Erythroblast (primary cell): ENCODE measurements around the gene FGD6.

Source experiments
- GATA1 ChIP-seq: IDR thresholded peaks from 2 replicates; pipeline ENCODE4 v1.6.1; 2011; ENCODE audit warnings: low read depth, mild to moderate bottlenecking, control low read depth, low read length, moderate library complexity
- POLR2A ChIP-seq: IDR thresholded peaks from 2 replicates; pipeline ENCODE4 v1.6.1; 2011; ENCODE audit warnings: mild to moderate bottlenecking, low read length

- TF ChIP-seq POLR2A (no peak), GATA1 (no peak)
Observed at GRCh38 chr12:95259368-95259767, 42.1 kb upstream of the FGD6 start.
